Thymus (tissue), 14 donors: ENCODE data around the gene ACSM5. TPM values are rescaled to one million over a fixed set of nuclear protein-coding genes. Genes with fewer than 3 reads are reported as not detected.

Experiments
- DNase-seq, 9 donors: peaks; one replicate each; pipeline ENCODE4 v3.0.0-alpha.2; 2013; ENCODE audit warnings: low spot score in 9 of 9, low read depth in 6 of 9, missing footprints in 1 of 9
- H3K27ac ChIP-seq, 2 donors: one replicate each; pipeline ENCODE4 v1.5.1; 2013; ENCODE audit warnings: control low read depth in 1 of 2, low read depth in 1 of 2, low read length in 1 of 2, mild to moderate bottlenecking in 1 of 2, moderate library complexity in 1 of 2
- H3K27me3 ChIP-seq, 2 donors: one replicate each; pipeline ENCODE4 v1.5.1; 2013; ENCODE audit warnings: low read length in 1 of 2; ENCODE audit not compliant: control insufficient read depth in 2 of 2, insufficient read depth in 1 of 2
- H3K36me3 ChIP-seq, 2 donors: one replicate each; pipeline ENCODE4 v1.5.1; 2013; ENCODE audit warnings: low read length in 1 of 2, mild to moderate bottlenecking in 1 of 2, moderate library complexity in 1 of 2; ENCODE audit not compliant: control insufficient read depth in 2 of 2, insufficient read depth in 2 of 2
- H3K4me1 ChIP-seq, 2 donors: one replicate each; pipeline ENCODE4 v1.5.1; 2013; ENCODE audit warnings: low read length in 2 of 2; ENCODE audit not compliant: control insufficient read depth in 2 of 2, insufficient read depth in 2 of 2
- H3K4me3 ChIP-seq, 2 donors: one replicate each; pipeline ENCODE4 v1.5.1; 2013; ENCODE audit warnings: low read length in 2 of 2, control low read depth in 1 of 2, mild to moderate bottlenecking in 1 of 2
- H3K9me3 ChIP-seq, 2 donors: one replicate each; pipeline ENCODE4 v1.5.1; 2013; ENCODE audit warnings: low read length in 1 of 2, mild to moderate bottlenecking in 1 of 2; ENCODE audit not compliant: control insufficient read depth in 2 of 2, insufficient read depth in 1 of 2
- WGBS: extraction: QIAGEN DNeasy Blood & Tissue Kit; methylation state at CpG from one replicate; pipeline ENCODE4 v1.1.7; 2013; 5-methylcytosine and 5-hydroxymethylcytosine counted together
- long read RNA-seq, 10 donors: transcript quantifications; one replicate each; lab custom pipeline, GENCODE V29; 2026
- polyA plus RNA-seq: library from polyadenylated mRNA; stranded (reverse); fragments of 200-250 nt; gene quantifications from one replicate; pipeline ENCODE4 v1.2.3, GENCODE V29; 2013
- total RNA-seq: library from RNA; stranded (reverse); fragments of 120-200 nt; gene quantifications from one replicate; pipeline ENCODE4 v1.2.4, GENCODE V29; 2013
- donor health status: healthy.

Gene ACSM5, protein sequence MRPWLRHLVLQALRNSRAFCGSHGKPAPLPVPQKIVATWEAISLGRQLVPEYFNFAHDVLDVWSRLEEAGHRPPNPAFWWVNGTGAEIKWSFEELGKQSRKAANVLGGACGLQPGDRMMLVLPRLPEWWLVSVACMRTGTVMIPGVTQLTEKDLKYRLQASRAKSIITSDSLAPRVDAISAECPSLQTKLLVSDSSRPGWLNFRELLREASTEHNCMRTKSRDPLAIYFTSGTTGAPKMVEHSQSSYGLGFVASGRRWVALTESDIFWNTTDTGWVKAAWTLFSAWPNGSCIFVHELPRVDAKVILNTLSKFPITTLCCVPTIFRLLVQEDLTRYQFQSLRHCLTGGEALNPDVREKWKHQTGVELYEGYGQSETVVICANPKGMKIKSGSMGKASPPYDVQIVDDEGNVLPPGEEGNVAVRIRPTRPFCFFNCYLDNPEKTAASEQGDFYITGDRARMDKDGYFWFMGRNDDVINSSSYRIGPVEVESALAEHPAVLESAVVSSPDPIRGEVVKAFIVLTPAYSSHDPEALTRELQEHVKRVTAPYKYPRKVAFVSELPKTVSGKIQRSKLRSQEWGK
- total RNA-seq (0.33 TPM), polyA plus RNA-seq (0.64 TPM)
- long read RNA-seq, donor 1: 0 reads
- long read RNA-seq, donor 2: 0 reads
- long read RNA-seq, donor 3, partial matches to known transcripts: 0 of 1 reads
- long read RNA-seq, donor 3, other reads (novel, unspliced or antisense): 0 of 1 reads
- long read RNA-seq, donor 4, partial matches to known transcripts: 0 of 1 reads
- long read RNA-seq, donor 4, other reads (novel, unspliced or antisense): 0 of 1 reads
- long read RNA-seq, donor 5, partial matches to known transcripts: 0 of 1 reads
- long read RNA-seq, donor 5, other reads (novel, unspliced or antisense): 0 of 1 reads
- long read RNA-seq, donor 6: 0 reads
- long read RNA-seq, donor 7, partial matches to known transcripts: 0 of 1 reads
- long read RNA-seq, donor 7, other reads (novel, unspliced or antisense): 0 of 1 reads
- long read RNA-seq, donor 8: 0 reads
- long read RNA-seq, donor 9: 0 reads
- long read RNA-seq, donor 10: 0 reads

DNA sequence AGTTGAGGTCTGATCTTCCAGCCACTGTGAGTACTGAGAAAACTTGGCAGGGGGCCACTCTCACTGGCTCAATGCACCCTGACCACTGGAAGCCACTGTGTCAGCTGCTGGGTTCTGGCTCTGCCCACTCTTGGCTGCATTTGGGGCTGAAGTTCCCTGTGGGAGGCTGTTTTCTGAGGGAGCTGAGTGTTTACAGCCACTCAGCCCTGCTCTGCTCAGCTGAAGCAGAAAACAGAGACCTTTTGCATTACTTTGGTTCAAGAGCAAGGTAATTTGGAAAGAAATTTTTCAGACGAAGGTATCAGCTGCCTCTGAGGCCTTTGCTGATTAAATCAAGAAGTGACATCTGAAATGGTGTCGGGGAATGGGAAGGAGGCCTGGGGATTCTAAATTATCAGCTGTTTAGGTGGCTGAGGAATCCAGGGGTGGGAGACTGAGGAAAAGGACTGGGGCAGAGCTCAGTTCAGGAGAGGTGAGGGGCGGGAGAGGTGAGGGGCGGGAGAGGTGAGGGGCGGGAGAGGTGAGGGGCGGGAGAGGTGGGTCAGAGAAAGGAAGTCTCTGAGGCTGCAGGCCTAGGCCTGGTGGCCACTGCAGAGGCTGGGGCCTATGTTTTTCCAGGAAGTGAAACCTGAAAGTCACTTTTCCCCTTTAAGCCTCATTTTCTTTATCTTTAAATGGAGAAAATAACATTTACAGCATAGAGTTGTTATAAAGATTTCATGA lies at the start of gene ACSM5:
ACSM5 (plus strand) TSS at position 137 of the 723 bp plus-strand sequence. CDS start 1,951 bp downstream, outside the sequence.
- Histone ChIP-seq H3K4me3 (no peak within 1 kb of the TSS), H3K9me3 (no peaks in the 10 kb centered on the region), H3K36me3 (no peaks in the 10 kb centered on the region), H3K27ac (no peak within 1 kb of the TSS), H3K4me1 (no peaks in the 10 kb centered on the region), H3K27me3 (no peaks in the 10 kb centered on the region)
- no peak for DNase-seq
- WGBS: 94% methylated on average over 6 of the region's 6 CpGs

DNA sequence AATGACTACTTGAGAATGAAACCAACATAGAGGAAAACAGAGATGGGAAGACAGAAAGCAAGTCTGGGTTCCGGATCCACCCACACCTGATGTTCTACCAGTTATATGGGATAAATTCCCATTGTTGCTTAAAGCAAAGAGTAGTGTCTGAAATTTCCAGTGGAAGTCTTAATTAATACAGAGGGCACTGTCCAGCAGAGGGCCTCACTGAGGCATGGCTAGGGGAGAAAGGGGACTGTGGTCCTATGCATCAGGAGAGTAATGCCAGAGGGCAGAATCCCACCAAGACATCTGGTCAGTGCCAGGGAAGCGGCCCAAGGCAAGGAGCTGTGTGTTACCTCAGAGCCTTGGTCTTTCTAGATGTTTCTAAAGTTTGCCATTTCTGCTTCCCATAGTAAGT lies 49.3 kb upstream of the ACSM5 start:
- Histone ChIP-seq H3K9me3 (no peaks in the 10 kb centered on the region), H3K27me3 (no peaks in the 10 kb centered on the region), H3K27ac (no peak overlapping the region), H3K36me3 (no peaks in the 10 kb centered on the region), H3K4me3 (no peak overlapping the region), H3K4me1 (no peaks in the 10 kb centered on the region)
- WGBS: 60% methylated on average over 2 of the region's 2 CpGs
- DNase-seq: no peak

DNA sequence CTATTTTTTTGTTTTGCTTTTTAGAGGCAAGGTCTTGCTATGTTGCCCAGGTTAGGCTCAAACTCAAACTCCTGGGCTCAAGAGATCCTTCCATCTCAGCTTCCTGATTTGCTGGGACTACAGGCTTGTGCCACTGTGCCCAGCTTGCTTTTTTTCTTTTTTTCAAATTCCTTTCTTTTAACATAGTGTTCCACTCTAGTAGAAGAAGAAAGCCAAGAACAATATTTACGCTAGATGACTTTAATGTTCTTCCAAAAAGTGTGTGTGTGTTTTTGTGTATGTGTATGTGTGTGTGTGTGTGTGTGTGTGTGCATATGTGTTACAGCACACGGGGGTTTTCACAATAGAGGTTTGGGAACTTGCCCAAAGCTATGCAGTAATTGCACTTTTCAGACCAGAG lies 46.1 kb upstream of the ACSM5 start:
- no peak overlapping the region for H3K27ac ChIP-seq
- H3K4me1 ChIP-seq: no peaks in the 10 kb centered on the region
- no peaks in the 10 kb centered on the region for H3K9me3 ChIP-seq
- no peaks in the 10 kb centered on the region for H3K27me3 ChIP-seq
- 83% methylated on average over 2 of the region's 2 CpGs for WGBS
- DNase-seq: no peak
- no peak overlapping the region for H3K4me3 ChIP-seq
- no peaks in the 10 kb centered on the region for H3K36me3 ChIP-seq

- no peaks in the 10 kb centered on the region for H3K9me3 ChIP-seq
- H3K36me3 ChIP-seq: no peaks in the 10 kb centered on the region
- DNase-seq: no peak
- 83% methylated on average over 3 of the region's 3 CpGs for WGBS
- no peaks in the 10 kb centered on the region for H3K4me1 ChIP-seq
- no peak overlapping the region for H3K4me3 ChIP-seq
- H3K27ac ChIP-seq: no peak overlapping the region
- H3K27me3 ChIP-seq: no peaks in the 10 kb centered on the region
Measured at GRCh38 chr16:20364051-20364450, 45.3 kb upstream of the ACSM5 start.

- H3K4me3 ChIP-seq: no peak overlapping the region
- H3K36me3 ChIP-seq: no peaks in the 10 kb centered on the region
- H3K9me3 ChIP-seq: no peaks in the 10 kb centered on the region
- DNase-seq: no peak
- no peak overlapping the region for H3K27ac ChIP-seq
- no peaks in the 10 kb centered on the region for H3K4me1 ChIP-seq
- 88% methylated on average over 9 of the region's 9 CpGs for WGBS
- H3K27me3 ChIP-seq: no peaks in the 10 kb centered on the region
Measured at GRCh38 chr16:20369452-20370054, 39.8 kb upstream of the ACSM5 start.

- Histone ChIP-seq H3K27ac (no peak overlapping the region), H3K36me3 (no peaks in the 10 kb centered on the region), H3K9me3 (no peaks in the 10 kb centered on the region), H3K4me1 (no peaks in the 10 kb centered on the region), H3K4me3 (no peak overlapping the region), H3K27me3 (no peaks in the 10 kb centered on the region)
- 90% methylated on average over 5 of the region's 5 CpGs for WGBS
- no peak for DNase-seq
Measured at GRCh38 chr16:20372701-20373100, 36.6 kb upstream of the ACSM5 start.

DNA sequence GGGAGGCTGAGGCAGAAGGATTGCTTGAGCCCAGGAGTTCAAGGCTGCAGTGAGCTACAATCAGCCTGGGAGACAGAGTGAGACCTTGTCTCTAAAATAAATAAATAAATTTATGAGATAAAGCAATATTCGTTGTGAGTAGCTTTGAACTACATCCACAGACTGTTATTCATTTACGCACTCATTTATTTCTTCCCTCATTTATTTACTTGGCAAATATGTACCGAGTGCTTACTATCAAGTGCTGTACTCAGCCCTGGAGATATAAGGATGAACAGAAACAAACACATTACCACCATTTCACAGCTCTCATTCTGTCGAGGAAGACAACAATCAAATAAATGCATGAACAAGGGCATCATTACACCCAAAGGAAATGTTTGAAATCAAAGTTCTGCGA lies 32.2 kb upstream of the ACSM5 start:
- DNase-seq: no peak
- no peak overlapping the region for H3K27ac ChIP-seq

DNA sequence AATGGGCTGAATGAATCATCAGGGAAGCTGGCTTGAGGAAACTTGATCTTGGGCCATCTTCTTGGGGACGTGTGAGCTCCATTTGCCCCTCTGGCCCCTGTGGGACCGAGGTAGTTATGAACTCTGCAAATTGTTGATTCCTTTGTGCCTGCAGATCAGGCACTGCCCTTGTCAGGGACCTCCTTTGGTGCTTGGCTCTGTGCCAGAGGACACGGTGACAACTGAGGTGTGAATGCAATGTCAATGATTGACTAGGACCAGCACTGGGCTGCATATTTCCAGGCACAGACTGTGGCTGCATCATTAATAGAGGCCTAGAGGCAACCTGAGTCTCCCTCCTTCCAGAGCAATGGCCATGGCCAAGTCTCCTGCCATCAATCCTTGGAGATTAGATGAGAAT lies 28.6 kb upstream of the ACSM5 start:
- H3K4me3 ChIP-seq: no peak overlapping the region
- no peak for DNase-seq
- no peaks in the 10 kb centered on the region for H3K4me1 ChIP-seq
- H3K27me3 ChIP-seq: no peaks in the 10 kb centered on the region
- no peak overlapping the region for H3K27ac ChIP-seq
- WGBS: 74% methylated on average over 3 of the region's 3 CpGs
- H3K9me3 ChIP-seq: no peaks in the 10 kb centered on the region
- H3K36me3 ChIP-seq: no peaks in the 10 kb centered on the region

More for the DNA sequence above, 32.2 kb upstream of the ACSM5 start:
- H3K9me3 ChIP-seq: no peaks in the 10 kb centered on the region
- H3K4me1 ChIP-seq: no peaks in the 10 kb centered on the region
- H3K36me3 ChIP-seq: no peaks in the 10 kb centered on the region
- no peaks in the 10 kb centered on the region for H3K27me3 ChIP-seq
- H3K4me3 ChIP-seq: no peak overlapping the region
- WGBS: 90% methylated on average over 5 of the region's 5 CpGs
